ENCODE results near the gene MAEA.

MAEA gene

GRCh38 chr4:1359976-1360375, 70.3 kb downstream of the MAEA start:
- TF ChIP-seq GATA2 (IDR thresholded peaks at IDR 0.05; ENCODE audit: low read depth, low read length), result no peak
- TF ChIP-seq GATA3 (IDR thresholded peaks at IDR 0.05; ENCODE audit: low read depth, low read length), result no peak

GRCh38 chr4:1360423-1361283, 71.0 kb downstream of the MAEA start:
- no peak for TF ChIP-seq GATA2 (IDR thresholded peaks at IDR 0.05; ENCODE audit: low read depth, low read length)
- TF ChIP-seq GATA3 (IDR thresholded peaks at IDR 0.05; ENCODE audit: low read depth, low read length), result no peak

GRCh38 chr4:1361431-1361830, 71.7 kb downstream of the MAEA start:
- TF ChIP-seq GATA3 (IDR thresholded peaks at IDR 0.05; ENCODE audit: low read depth, low read length) (no peak), GATA2 (IDR thresholded peaks at IDR 0.05; ENCODE audit: low read depth, low read length) (no peak)

- TF ChIP-seq GATA3 (IDR thresholded peaks at IDR 0.05; ENCODE audit: low read depth, low read length), result no peak
- TF ChIP-seq GATA2 (IDR thresholded peaks at IDR 0.05; ENCODE audit: low read depth, low read length), result no peak
Observed at GRCh38 chr4:1362046-1362445, 72.4 kb downstream of the MAEA start.

GRCh38 chr4:1362521-1362920, 72.8 kb downstream of the MAEA start:
- TF ChIP-seq GATA2 (IDR thresholded peaks at IDR 0.05; ENCODE audit: low read depth, low read length), result no peak
- TF ChIP-seq GATA3 (IDR thresholded peaks at IDR 0.05; ENCODE audit: low read depth, low read length), result no peak

GRCh38 chr4:1363513-1363912, 73.8 kb downstream of the MAEA start:
- TF ChIP-seq GATA2 (IDR thresholded peaks at IDR 0.05; ENCODE audit: low read depth, low read length) (no peak), GATA3 (IDR thresholded peaks at IDR 0.05; ENCODE audit: low read depth, low read length) (no peak)

- TF ChIP-seq GATA2 (IDR thresholded peaks at IDR 0.05; ENCODE audit: low read depth, low read length) (no peak), GATA3 (IDR thresholded peaks at IDR 0.05; ENCODE audit: low read depth, low read length) (no peak)
Observed at GRCh38 chr4:1364217-1364616, 74.5 kb downstream of the MAEA start.

- TF ChIP-seq GATA3 (IDR thresholded peaks at IDR 0.05; ENCODE audit: low read depth, low read length) (no peak), GATA2 (IDR thresholded peaks at IDR 0.05; ENCODE audit: low read depth, low read length) (no peak)
Observed at GRCh38 chr4:1364748-1365147, 75.1 kb downstream of the MAEA start.

- no peak for TF ChIP-seq GATA3 (IDR thresholded peaks at IDR 0.05; ENCODE audit: low read depth, low read length)
- TF ChIP-seq GATA2 (IDR thresholded peaks at IDR 0.05; ENCODE audit: low read depth, low read length), result no peak
Observed at GRCh38 chr4:1365271-1366178, 75.8 kb downstream of the MAEA start.

GRCh38 chr4:1366371-1367229, 76.9 kb downstream of the MAEA start:
- TF ChIP-seq GATA2 (IDR thresholded peaks at IDR 0.05; ENCODE audit: low read depth, low read length) (no peak), GATA3 (IDR thresholded peaks at IDR 0.05; ENCODE audit: low read depth, low read length) (no peak)

- TF ChIP-seq GATA2 (IDR thresholded peaks at IDR 0.05; ENCODE audit: low read depth, low read length) (no peak), GATA3 (IDR thresholded peaks at IDR 0.05; ENCODE audit: low read depth, low read length) (no peak)
Observed at GRCh38 chr4:1367230-1367935, 77.7 kb downstream of the MAEA start.

- TF ChIP-seq GATA2 (IDR thresholded peaks at IDR 0.05; ENCODE audit: low read depth, low read length), result no peak
Observed at GRCh38 chr4:1367936-1368289, 78.2 kb downstream of the MAEA start.

- TF ChIP-seq GATA2 (IDR thresholded peaks at IDR 0.05; ENCODE audit: low read depth, low read length), result no peak
- TF ChIP-seq GATA3 (IDR thresholded peaks at IDR 0.05; ENCODE audit: low read depth, low read length), result no peak
Observed at GRCh38 chr4:1368421-1369090, 78.9 kb downstream of the MAEA start.
